IMR-90 (cell line): ENCODE data around the gene NDUFS5. TPM values are rescaled to one million over a fixed set of nuclear protein-coding genes. Genes with fewer than 3 reads are reported as not detected.

Source experiments
- ATAC-seq: fragments of 200-7000 bp; cut with Tn5 transposase; 2 replicates; pipeline ENCODE4 v1.9.1; 2020; ENCODE audit warnings: low read depth, mild to moderate bottlenecking, moderate library complexity
- BruUV-seq: library from RNA; stranded (reverse); fragments of 400-500 nt; replicated peaks from 2 replicates; lab custom pipeline; 2021; lab: Mats Ljungman, UMichigan
- CTCF ChIA-PET: fragments of 300-600 bp; formaldehyde crosslinking; extraction: SDS; loops from one replicate; lab custom pipeline; 2021; ENCODE audit warnings: antibody characterized with exemption; lab: Yijun Ruan, JAX
- POLR2A ChIA-PET: fragments of 300-600 bp; sonication (Branson Sonifier 250); formaldehyde crosslinking; loops from one replicate; lab custom pipeline; 2022; ENCODE audit warnings: antibody characterized with exemption; ENCODE audit not compliant: unreplicated experiment; lab: Charles Lee
- DNase-seq: peaks from one replicate; pipeline ENCODE4 v3.0.0; 2013
- H2AFZ ChIP-seq: replicated peaks from 2 replicates; pipeline ENCODE3; 2013; ENCODE audit warnings: low read length, mild to moderate bottlenecking; ENCODE audit not compliant: poor library complexity
- H2AK5ac ChIP-seq: 2 replicates; pipeline ENCODE4 v1.6.1; 2013; ENCODE audit warnings: low read depth, low read length, inconsistent platforms
- H2AK9ac ChIP-seq: replicated peaks from 2 replicates; pipeline ENCODE3; 2013; ENCODE audit warnings: mild to moderate bottlenecking, low read depth, low read length, moderate library complexity; ENCODE audit not compliant: poor library complexity
- H2BK120ac ChIP-seq: 2 replicates; pipeline ENCODE4 v1.6.1; 2013; ENCODE audit warnings: low read depth, low read length, inconsistent platforms
- H2BK15ac ChIP-seq: 3 replicates; pipeline ENCODE4 v1.6.1; 2013; ENCODE audit warnings: low read depth, low read length, inconsistent platforms
- H2BK20ac ChIP-seq: 2 replicates; pipeline ENCODE4 v1.6.1; 2013; ENCODE audit warnings: low read depth, mild to moderate bottlenecking, inconsistent platforms, low read length, moderate library complexity
- H2BK5ac ChIP-seq: 2 replicates; pipeline ENCODE4 v1.6.1; 2013; ENCODE audit warnings: mild to moderate bottlenecking, low read depth, low read length, inconsistent platforms; ENCODE audit not compliant: poor library complexity, severe bottlenecking
- H3K14ac ChIP-seq: replicated peaks from 2 replicates; pipeline ENCODE4 v1.6.1; 2013; ENCODE audit warnings: low read depth, low read length, inconsistent platforms
- H3K18ac ChIP-seq: 2 replicates; pipeline ENCODE4 v1.6.1; 2013; ENCODE audit warnings: low read depth, low read length, control low read depth
- H3K23ac ChIP-seq: 2 replicates; pipeline ENCODE4 v1.6.1; 2013; ENCODE audit warnings: low read depth, low read length, inconsistent platforms
- H3K27ac ChIP-seq: 2 replicates; pipeline ENCODE4 v1.5.1; 2013; ENCODE audit warnings: mild to moderate bottlenecking, control low read depth, low read length; ENCODE audit not compliant: insufficient read depth
- H3K27me3 ChIP-seq: 2 replicates; pipeline ENCODE4 v1.6.1; 2013; ENCODE audit warnings: low read length; ENCODE audit not compliant: control insufficient read depth, insufficient read depth
- H3K36me3 ChIP-seq: 2 replicates; pipeline ENCODE4 v1.6.1; 2013; ENCODE audit warnings: low read length, mixed read lengths; ENCODE audit not compliant: control insufficient read depth, insufficient read depth
- H3K4ac ChIP-seq: 2 replicates; pipeline ENCODE4 v1.6.1; 2013; ENCODE audit warnings: low read depth, low read length, inconsistent platforms
- H3K4me1 ChIP-seq: 2 replicates; pipeline ENCODE4 v1.6.1; 2013; ENCODE audit warnings: low read length, mixed read lengths; ENCODE audit not compliant: control insufficient read depth, insufficient read depth
- H3K4me2 ChIP-seq: 2 replicates; pipeline ENCODE4 v1.6.1; 2013; ENCODE audit warnings: low read depth, mild to moderate bottlenecking, control low read depth, low read length, moderate library complexity
- H3K4me3 ChIP-seq: 2 replicates; pipeline ENCODE4 v1.5.1; 2013; ENCODE audit warnings: low read depth, mild to moderate bottlenecking, control low read depth, low read length, moderate library complexity; ENCODE audit not compliant: insufficient read depth
- H3K56ac ChIP-seq: 2 replicates; pipeline ENCODE4 v1.6.1; 2013; ENCODE audit warnings: low read length, inconsistent platforms; ENCODE audit not compliant: insufficient read depth; ENCODE audit errors: extremely low read depth
- H3K79me1 ChIP-seq, 2 experiments: 2 replicates each; pipeline ENCODE4 v1.6.1; 2013; ENCODE audit warnings: low read length in 2 of 2, inconsistent platforms in 1 of 2, low read depth in 1 of 2
- H3K9ac ChIP-seq: 2 replicates; pipeline ENCODE4 v1.6.1; 2013; ENCODE audit warnings: low read depth, low read length, control low read depth
- H3K9me1 ChIP-seq: 2 replicates; pipeline ENCODE4 v1.6.1; 2013; ENCODE audit warnings: low read length, inconsistent platforms; ENCODE audit not compliant: insufficient read depth
- H3K9me3 ChIP-seq: 2 replicates; pipeline ENCODE4 v1.6.1; 2013; ENCODE audit warnings: low read length; ENCODE audit not compliant: control insufficient read depth, insufficient read depth
- H4K20me1 ChIP-seq: 2 replicates; pipeline ENCODE4 v1.6.1; 2013; ENCODE audit warnings: low read length, inconsistent platforms; ENCODE audit not compliant: insufficient read depth
- H4K5ac ChIP-seq: 2 replicates; pipeline ENCODE4 v1.6.1; 2013; ENCODE audit warnings: mild to moderate bottlenecking, low read depth, low read length, control low read depth
- H4K8ac ChIP-seq, 2 experiments: 2 replicates each; pipeline ENCODE4 v1.6.1; 2013; ENCODE audit warnings: low read depth in 2 of 2, low read length in 2 of 2, control low read depth in 1 of 2, inconsistent platforms in 1 of 2
- H4K91ac ChIP-seq: 2 replicates; pipeline ENCODE4 v1.6.1; 2013; ENCODE audit warnings: low read depth, low read length, inconsistent platforms; ENCODE audit not compliant: insufficient read depth
- BHLHE40 ChIP-seq: fragments of 150-350 bp; IDR thresholded peaks from 2 replicates; pipeline ENCODE4 v1.6.1; 2016; ENCODE audit warnings: mild to moderate bottlenecking, low read depth, low read length
- CEBPB ChIP-seq: IDR thresholded peaks from 2 replicates; pipeline ENCODE4 v1.6.1; 2012; ENCODE audit warnings: low read depth, low read length, improper control_type of control experiment
- CHD1 ChIP-seq: IDR thresholded peaks from 2 replicates; pipeline ENCODE4 v1.6.1; 2012; ENCODE audit warnings: low read depth, low read length, improper control_type of control experiment
- CTCF ChIP-seq: conservative IDR thresholded peaks from 2 replicates; pipeline ENCODE4 v1.5.1; 2012; ENCODE audit warnings: mild to moderate bottlenecking, low read depth, low read length, improper control_type of control experiment
- FOS ChIP-seq: fragments of 150-350 bp; IDR thresholded peaks from 2 replicates; pipeline ENCODE4 v1.6.1; 2016; ENCODE audit warnings: low read depth, low read length
- MXI1 ChIP-seq: IDR thresholded peaks from 2 replicates; pipeline ENCODE4 v1.6.1; 2012; ENCODE audit warnings: low read depth, mild to moderate bottlenecking, low read length, moderate library complexity, borderline replicate concordance
- RAD21 ChIP-seq: IDR thresholded peaks from 2 replicates; pipeline ENCODE4 v1.6.1; 2012; ENCODE audit warnings: low read length, improper control_type of control experiment
- RCOR1 ChIP-seq: IDR thresholded peaks from 2 replicates; pipeline ENCODE4 v1.6.1; 2012; ENCODE audit warnings: mild to moderate bottlenecking, low read length, improper control_type of control experiment; ENCODE audit not compliant: insufficient replicate concordance
- RFX5 ChIP-seq: IDR thresholded peaks from 2 replicates; pipeline ENCODE4 v1.8.0; 2012; ENCODE audit warnings: low read depth, mild to moderate bottlenecking, low read length, moderate library complexity
- WGBS, 2 experiments: methylation state at CpG; one replicate each; pipeline versions ENCODE4 v1.1.5 to v1.1.7; 2013; ENCODE audit warnings: missing lambda C conversion rate in 2 of 2; ENCODE audit not compliant: insufficient read length in 1 of 2; ENCODE audit errors: extremely low coverage in 2 of 2; 5-methylcytosine and 5-hydroxymethylcytosine counted together
- dilution Hi-C: fragments of 300-500 bp; cut with HindIII; formaldehyde crosslinking; loops from one replicate; pipeline ENCODE4 v1.14.3; 2018; ENCODE audit warnings: low sequenced_read_pairs; ENCODE audit not compliant: unreplicated experiment
- in situ Hi-C: fragments of 300-500 bp; cut with MboI; formaldehyde crosslinking; loops from 3 replicates; pipeline ENCODE4 v1.14.3; 2019; ENCODE audit warnings: low sequenced_read_pairs, inconsistent platforms, mixed read lengths
- intact Hi-C: fragments of 100-400 bp; cut with micrococcal nuclease; formaldehyde crosslinking; loops from 2 replicates; pipeline ENCODE4 v1.10.0; 2022
- polyA plus RNA-seq, 3 experiments: library from polyadenylated mRNA; depleted of rRNA; stranded (reverse); fragments of >200 nt; gene quantifications; 2 replicates each; pipeline ENCODE4 v1.2.3, GENCODE V29; 2012; ENCODE audit warnings: low replicate concordance in 1 of 3
- total RNA-seq: library from RNA; depleted of rRNA; stranded (reverse); fragments of >200 nt; gene quantifications from 2 replicates; pipeline ENCODE4 v1.2.3, GENCODE V29; 2012

The NDUFS5 gene
- total and polyA plus RNA-seq, 2 of the 4 experiments (the other 2 are of a cell fraction), result 645 to 1,092 TPM

DNA sequence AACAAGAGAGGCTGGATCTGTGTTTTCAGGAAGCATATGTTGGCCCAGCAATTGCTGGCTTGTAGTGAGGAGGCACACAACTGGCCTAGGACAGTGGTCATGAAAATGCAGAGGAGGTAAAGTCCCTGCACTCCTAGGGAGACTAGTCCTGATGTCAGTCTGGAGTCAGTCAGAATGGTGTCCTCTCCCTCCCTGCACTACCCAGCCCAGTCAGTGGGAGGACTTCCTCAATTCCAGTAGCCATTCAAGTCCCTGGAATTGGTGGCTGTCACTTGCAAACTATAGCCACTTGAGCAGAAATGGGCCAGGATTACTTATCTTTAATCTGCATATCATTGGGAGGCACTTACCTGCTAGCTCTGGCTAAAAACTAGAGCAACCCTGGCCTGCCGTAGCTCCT is 18.6 kb downstream of the NDUFS5 start:
- BruUV-seq, result no TSS peak
- H2AK5ac ChIP-seq, result no peak overlapping the region
- H3K4me2 ChIP-seq, result no peak overlapping the region
- H3K14ac ChIP-seq, result no peak overlapping the region
- H2AK9ac ChIP-seq, result no peak overlapping the region
- no peak overlapping the region for H4K8ac ChIP-seq
- no peak overlapping the region for H2BK20ac ChIP-seq
- no peaks in the 10 kb centered on the region for H4K20me1 ChIP-seq
- no peak overlapping the region for H2AFZ ChIP-seq
- ChIA-PET POLR2A (no interaction called here), CTCF (no interaction called here)
- H3K4me1 ChIP-seq, result no peaks in the 10 kb centered on the region; the same call in 1 of the 2 replicates
- H3K4me3 ChIP-seq, result no peak overlapping the region
- no peak overlapping the region for H2BK15ac ChIP-seq
- H3K27ac ChIP-seq, result no peak overlapping the region
- no peak overlapping the region for H3K18ac ChIP-seq
- TF ChIP-seq FOS (no peak), CEBPB (no peak), RCOR1 (no peak), RFX5 (no peak), BHLHE40 (no peak), MXI1 (no peak), CTCF (no peak), RAD21 (no peak), CHD1 (no peak)
- no peaks in the 10 kb centered on the region for H3K27me3 ChIP-seq
- no peak overlapping the region for H2BK5ac ChIP-seq
- no peak overlapping the region for H3K56ac ChIP-seq
- dilution Hi-C loops (no loop called here), in situ Hi-C loops (no loop called here), intact Hi-C loops (no loop called here)
- H3K36me3 ChIP-seq, result peaks cover 22% of the 10 kb centered on the region
- no CpG with 5 or more reads among the region's 1 CpG for WGBS, 2 experiments
- H2BK120ac ChIP-seq, result no peak overlapping the region
- no peaks in the 10 kb centered on the region for H3K9me3 ChIP-seq
- no peak overlapping the region for H3K9ac ChIP-seq
- DNase-seq (no peak), ATAC-seq (no peak)
- no peaks in the 10 kb centered on the region for H3K79me1 ChIP-seq
- peaks cover 10% of the 10 kb centered on the region for H3K9me1 ChIP-seq
- H4K5ac ChIP-seq, result no peak overlapping the region
- H3K4ac ChIP-seq, result no peak overlapping the region
- H3K23ac ChIP-seq, result no peak overlapping the region
- H4K91ac ChIP-seq, result no peak overlapping the region
